Measurements from ENCODE around the gene TUFM.

DNA sequence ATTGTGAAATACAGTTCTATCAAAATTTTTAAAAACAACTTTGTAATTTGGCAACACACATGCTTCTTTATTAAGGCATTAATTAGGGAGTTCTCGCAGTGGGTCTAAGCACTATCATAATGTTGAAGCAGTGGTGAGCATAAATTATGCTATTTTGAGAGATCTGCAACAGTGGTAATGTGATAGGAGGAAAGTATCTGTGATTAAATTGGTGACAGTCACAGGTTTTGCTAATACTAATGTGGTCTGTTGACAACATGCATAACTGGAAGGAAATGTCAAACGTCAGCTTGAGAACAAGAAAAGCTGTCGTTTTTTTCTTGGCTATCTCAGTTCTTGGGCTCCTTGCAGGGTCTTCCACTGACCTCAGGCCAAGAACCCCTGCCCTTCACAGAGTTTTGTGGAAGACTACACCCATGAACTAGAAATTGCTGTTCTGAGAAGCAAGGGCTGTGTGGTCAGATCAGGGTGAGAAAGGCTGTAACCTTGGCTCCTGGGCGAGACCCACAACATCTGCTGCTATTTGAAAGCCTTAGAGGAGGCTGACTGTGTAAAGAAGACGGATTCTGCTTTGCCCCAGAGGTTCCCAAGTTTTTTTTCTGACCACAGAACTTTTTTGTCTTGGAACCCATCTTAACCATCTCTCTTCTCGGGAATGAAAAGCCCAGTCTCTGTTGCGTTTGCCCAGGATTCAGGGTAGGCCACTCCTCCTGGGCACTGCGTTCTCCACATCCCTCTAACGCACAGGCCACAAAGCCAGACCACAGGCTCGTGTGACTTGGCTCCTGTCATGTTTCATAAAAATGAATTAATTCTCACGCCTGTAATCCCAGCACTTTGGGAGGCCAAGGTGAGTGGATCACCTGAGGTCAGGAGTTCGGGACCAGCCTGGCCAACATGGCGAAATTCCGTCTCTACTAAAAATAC is 46.1 kb upstream of the TUFM start:
- TF ChIP-seq POLR2A (IDR thresholded peaks at IDR 0.05), result no peak
- TF ChIP-seq, protein P1, sequence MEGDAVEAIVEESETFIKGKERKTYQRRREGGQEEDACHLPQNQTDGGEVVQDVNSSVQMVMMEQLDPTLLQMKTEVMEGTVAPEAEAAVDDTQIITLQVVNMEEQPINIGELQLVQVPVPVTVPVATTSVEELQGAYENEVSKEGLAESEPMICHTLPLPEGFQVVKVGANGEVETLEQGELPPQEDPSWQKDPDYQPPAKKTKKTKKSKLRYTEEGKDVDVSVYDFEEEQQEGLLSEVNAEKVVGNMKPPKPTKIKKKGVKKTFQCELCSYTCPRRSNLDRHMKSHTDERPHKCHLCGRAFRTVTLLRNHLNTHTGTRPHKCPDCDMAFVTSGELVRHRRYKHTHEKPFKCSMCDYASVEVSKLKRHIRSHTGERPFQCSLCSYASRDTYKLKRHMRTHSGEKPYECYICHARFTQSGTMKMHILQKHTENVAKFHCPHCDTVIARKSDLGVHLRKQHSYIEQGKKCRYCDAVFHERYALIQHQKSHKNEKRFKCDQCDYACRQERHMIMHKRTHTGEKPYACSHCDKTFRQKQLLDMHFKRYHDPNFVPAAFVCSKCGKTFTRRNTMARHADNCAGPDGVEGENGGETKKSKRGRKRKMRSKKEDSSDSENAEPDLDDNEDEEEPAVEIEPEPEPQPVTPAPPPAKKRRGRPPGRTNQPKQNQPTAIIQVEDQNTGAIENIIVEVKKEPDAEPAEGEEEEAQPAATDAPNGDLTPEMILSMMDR (IDR thresholded peaks at IDR 0.05), result no peak
- TF ChIP-seq EP300 (IDR thresholded peaks at IDR 0.05), result no peak
- TF ChIP-seq POLR2AphosphoS5 (IDR thresholded peaks at IDR 0.05), result no peak

Data from suprapubic skin (tissue), 4 donors.